ENCODE results near the gene RAB3A. TPM values are rescaled to one million over a fixed set of nuclear protein-coding genes. Genes with fewer than 3 reads are reported as not detected.

The RAB3A gene
- total and polyA plus RNA-seq, 9 of the 15 experiments (the other 6 are each of a cell fraction or from before 2014, with no cell fraction given), result 0.17 to 5.1 (median 0.90) TPM; not detected in 1

DNA sequence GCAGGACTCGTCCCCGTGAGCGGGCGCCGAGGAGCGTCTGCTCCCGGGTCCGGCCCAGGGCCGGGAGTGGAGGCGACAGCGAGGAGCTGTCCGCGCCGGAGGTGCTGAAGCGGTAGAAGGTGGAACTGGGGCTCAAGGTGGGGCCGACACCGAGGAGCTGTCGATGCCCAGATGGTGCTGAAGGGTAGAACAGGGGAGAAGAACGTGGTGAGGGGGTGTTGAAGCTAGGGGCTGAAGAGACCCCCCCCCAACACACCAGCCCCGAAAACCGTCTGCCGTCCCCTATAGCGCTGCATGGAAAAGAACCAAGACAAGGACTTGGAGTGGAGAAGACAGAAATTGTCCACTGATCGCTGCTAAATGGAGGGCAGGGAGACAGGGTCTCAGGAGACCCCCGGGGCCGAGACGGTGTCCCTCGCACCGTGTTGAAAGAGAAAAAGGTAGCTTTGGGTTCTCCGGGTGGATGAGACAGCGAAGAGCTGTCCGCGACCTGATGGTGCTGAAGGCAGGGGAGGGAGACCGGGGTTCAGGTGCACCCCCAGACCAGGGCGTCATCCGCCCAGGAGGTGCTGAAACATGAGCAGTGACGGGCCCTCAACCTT, 29.5 kb upstream of the RAB3A start (continued):
- TF ChIP-seq, protein P1, sequence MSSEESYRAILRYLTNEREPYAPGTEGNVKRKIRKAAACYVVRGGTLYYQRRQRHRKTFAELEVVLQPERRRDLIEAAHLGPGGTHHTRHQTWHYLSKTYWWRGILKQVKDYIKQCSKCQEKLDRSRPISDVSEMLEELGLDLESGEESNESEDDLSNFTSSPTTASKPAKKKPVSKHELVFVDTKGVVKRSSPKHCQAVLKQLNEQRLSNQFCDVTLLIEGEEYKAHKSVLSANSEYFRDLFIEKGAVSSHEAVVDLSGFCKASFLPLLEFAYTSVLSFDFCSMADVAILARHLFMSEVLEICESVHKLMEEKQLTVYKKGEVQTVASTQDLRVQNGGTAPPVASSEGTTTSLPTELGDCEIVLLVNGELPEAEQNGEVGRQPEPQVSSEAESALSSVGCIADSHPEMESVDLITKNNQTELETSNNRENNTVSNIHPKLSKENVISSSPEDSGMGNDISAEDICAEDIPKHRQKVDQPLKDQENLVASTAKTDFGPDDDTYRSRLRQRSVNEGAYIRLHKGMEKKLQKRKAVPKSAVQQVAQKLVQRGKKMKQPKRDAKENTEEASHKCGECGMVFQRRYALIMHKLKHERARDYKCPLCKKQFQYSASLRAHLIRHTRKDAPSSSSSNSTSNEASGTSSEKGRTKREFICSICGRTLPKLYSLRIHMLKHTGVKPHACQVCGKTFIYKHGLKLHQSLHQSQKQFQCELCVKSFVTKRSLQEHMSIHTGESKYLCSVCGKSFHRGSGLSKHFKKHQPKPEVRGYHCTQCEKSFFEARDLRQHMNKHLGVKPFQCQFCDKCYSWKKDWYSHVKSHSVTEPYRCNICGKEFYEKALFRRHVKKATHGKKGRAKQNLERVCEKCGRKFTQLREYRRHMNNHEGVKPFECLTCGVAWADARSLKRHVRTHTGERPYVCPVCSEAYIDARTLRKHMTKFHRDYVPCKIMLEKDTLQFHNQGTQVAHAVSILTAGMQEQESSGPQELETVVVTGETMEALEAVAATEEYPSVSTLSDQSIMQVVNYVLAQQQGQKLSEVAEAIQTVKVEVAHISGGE (CRISPR knock-in tag; IDR thresholded peaks at IDR 0.05), result peak in 1 of 3 experiments; percentile 66; a peak in 2 of 6 replicates
- TF ChIP-seq ZNF175 (CRISPR knock-in tag; IDR thresholded peaks at IDR 0.05; ENCODE audit: low read depth) (peak; percentile 37; the same call in 1 of the 2 replicates), EWSR1 (IDR thresholded peaks at IDR 0.05; ENCODE audit: borderline replicate concordance, low read depth, partially characterized antibody) (no peak), HIVEP1 (CRISPR knock-in tag; IDR thresholded peaks at IDR 0.05) (no peak), MCM7 (IDR thresholded peaks at IDR 0.05) (peak in 1 of 2 experiments; percentile 38; a peak in 1 of 4 replicates), LCOR (CRISPR knock-in tag; IDR thresholded peaks at IDR 0.05) (peak; percentile 84), SMAD4 (CRISPR knock-in tag; conservative IDR thresholded peaks at IDR 0.05) (peak; percentile 82), ZNF699 (CRISPR knock-in tag; IDR thresholded peaks at IDR 0.05; ENCODE audit: insufficient replicate concordance) (no peak), HMGN3 (IDR thresholded peaks at IDR 0.05; ENCODE audit: borderline replicate concordance, extremely low read depth, insufficient read length, low read depth, low read length) (no peak), SMAD3 (CRISPR knock-in tag; conservative IDR thresholded peaks at IDR 0.05) (no peak; the same call in 1 of the 2 replicates), XRCC5 (IDR thresholded peaks at IDR 0.05; ENCODE audit: low read depth, low read length) (peak; percentile 58; the same call in 1 of the 2 replicates), PML (IDR thresholded peaks at IDR 0.05; ENCODE audit: low read length) (no peak), ZNF224 (CRISPR knock-in tag; IDR thresholded peaks at IDR 0.05) (peak; percentile 44; the same call in 1 of the 2 replicates), NR3C1 (CRISPR knock-in tag; IDR thresholded peaks at IDR 0.05) (peak; percentile 95), ZNF445 (CRISPR knock-in tag; IDR thresholded peaks at IDR 0.05; ENCODE audit: low read depth) (no peak), YBX1 (IDR thresholded peaks at IDR 0.05) (no peak), KAT8 (IDR thresholded peaks at IDR 0.05; ENCODE audit: low read depth) (no peak), ZBTB2 (IDR thresholded peaks at IDR 0.05) (peak; percentile 31; the same call in 1 of the 2 replicates), ZFP36 (IDR thresholded peaks at IDR 0.05; ENCODE audit: low read depth, low read length, partially characterized antibody) (no peak), ZNF717 (CRISPR knock-in tag; IDR thresholded peaks at IDR 0.05) (no peak), CBX3 (IDR thresholded peaks at IDR 0.05; ENCODE audit: borderline replicate concordance in 1 of 2, low read length in 2 of 2) (peak in 1 of 2 experiments; percentile 43; a peak in 1 of 3 replicates), MAFG (tag; conservative IDR thresholded peaks at IDR 0.05) (no peak), KDM1A (IDR thresholded peaks at IDR 0.05) (no peak; a peak in 1 of 4 replicates), TRIM24 (IDR thresholded peaks at IDR 0.05) (no peak), ZZZ3 (IDR thresholded peaks at IDR 0.05) (no peak; the same call in 1 of the 2 replicates), ZBED1 (IDR thresholded peaks at IDR 0.05) (no peak), HOXB6 (CRISPR knock-in tag; IDR thresholded peaks at IDR 0.05; ENCODE audit: borderline replicate concordance) (no peak)
